GM18861 (cell line): ENCODE measurements around the gene MYMK.

Source experiments
- ATAC-seq: cut with Tn5 transposase; IDR thresholded peaks from one replicate; pipeline ENCODE4 v1.9.1; 2021; ENCODE audit not compliant: unreplicated experiment

The MYMK gene

DNA sequence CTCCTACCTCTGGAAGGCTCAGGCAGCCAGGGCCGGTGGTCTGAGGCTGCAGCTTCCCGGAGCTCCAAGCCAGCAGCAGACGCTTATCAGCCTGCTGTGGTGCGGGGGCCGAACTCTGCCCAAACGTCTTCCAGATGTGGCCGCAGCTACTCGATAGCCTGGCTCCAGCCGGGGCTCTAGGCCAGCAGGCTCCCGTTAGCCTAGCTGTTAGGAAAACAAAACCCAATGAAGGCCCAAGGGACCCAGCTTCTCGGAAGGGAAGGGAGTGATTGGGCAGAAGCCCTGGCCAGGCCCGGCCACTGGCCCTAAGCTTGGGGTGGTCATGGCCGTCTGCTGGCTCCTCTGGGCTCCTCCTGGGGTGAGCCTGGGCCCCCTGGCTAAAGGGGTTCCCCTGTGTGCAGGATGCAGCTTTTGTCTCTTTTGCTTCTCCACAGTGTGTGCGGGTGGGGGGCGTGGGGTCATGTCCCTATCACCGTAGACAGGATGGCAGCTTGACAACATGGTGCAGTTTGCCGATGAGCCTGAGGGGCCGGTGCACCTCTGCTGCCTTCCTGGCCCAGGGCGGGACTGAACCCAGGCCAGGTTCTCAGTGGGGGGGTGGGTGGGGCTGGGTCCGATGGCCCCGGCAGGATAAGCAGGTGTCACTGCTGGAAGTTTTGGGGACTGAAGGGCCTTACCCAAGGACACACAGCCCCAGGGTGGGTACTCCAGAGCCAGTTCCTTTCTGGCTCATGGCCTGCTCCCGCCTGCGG is 18.7 kb downstream of the MYMK start:
- ATAC-seq, result no peak

GRCh38 chr9:133505186-133505830 is 19.5 kb downstream of the MYMK start:
- ATAC-seq, result no peak

- ATAC-seq, result no peak
Observed at GRCh38 chr9:133502112-133502511, 22.6 kb downstream of the MYMK start.

DNA sequence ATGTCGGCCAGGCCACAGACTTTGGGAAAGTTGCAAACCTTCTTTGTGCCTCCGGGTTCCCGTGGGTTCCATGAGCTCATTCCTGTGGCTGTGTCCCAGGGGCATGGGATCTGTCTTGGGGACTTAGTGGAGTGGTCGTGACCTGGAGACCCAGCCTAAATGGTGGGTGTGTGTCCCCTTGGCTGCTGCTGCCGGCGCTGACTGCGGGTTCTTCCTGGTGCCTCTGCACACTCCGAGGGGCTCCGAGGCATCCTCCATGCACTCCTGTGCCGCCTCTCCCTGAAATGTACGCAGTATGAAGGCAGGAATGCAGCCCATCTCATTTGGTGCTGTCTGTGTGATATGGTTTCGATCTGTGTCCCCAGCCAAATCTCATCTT is 24.9 kb downstream of the MYMK start:
- no peak for ATAC-seq

- no peak for ATAC-seq
Observed at GRCh38 chr9:133499132-133499891, 25.4 kb downstream of the MYMK start.

DNA sequence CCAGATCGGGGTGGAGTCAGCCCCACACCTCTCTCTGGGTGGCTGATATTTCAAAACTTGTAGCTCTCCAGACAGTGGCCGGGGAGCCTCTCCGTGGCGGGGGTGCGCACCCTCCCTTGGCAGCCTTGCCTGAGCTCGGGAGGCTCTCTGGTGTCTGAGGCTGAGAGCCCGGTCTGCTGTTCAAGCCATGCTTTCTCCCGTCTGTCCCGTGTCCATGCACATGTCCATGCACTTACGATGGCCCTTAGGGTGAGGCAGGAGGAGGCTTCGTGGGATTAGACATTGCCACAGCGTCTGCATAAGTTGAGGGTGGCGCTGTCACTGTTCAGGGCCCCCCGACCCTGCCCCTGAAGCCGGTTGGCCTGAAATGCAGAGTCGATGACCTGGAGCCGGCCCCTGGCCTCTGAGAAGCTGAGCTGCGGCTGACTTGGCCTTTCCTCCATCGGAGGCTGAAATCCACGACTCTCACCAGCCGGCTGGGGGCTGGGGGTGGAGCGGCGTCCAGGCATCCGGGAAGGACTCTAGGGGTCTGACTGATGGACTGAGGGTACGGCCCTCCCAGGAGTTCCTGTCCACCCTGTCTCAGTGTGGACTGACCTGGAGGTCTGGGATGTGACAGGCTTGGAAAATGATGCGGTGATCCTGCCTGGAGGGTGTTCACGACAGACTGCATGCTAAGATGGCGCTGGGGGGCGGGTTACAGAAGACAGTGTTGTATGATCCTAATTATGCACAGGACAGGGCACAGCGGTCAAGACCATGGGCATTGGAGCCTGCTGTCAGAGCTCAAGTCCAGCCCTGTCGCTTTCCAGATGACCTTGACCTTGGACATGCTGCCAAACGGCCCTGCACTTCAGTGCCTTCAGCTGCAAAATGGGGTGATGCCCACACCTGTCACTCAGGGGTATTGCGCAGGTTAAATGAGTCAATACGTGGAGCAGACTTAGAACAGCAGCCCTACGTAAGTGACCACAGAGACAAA is 27.6 kb downstream of the MYMK start:
- ATAC-seq, result no peak

- ATAC-seq, result no peak
Observed at GRCh38 chr9:133495327-133496293, 29.1 kb downstream of the MYMK start.

- ATAC-seq, result no peak
Observed at GRCh38 chr9:133494636-133495326, 30.0 kb downstream of the MYMK start.

DNA sequence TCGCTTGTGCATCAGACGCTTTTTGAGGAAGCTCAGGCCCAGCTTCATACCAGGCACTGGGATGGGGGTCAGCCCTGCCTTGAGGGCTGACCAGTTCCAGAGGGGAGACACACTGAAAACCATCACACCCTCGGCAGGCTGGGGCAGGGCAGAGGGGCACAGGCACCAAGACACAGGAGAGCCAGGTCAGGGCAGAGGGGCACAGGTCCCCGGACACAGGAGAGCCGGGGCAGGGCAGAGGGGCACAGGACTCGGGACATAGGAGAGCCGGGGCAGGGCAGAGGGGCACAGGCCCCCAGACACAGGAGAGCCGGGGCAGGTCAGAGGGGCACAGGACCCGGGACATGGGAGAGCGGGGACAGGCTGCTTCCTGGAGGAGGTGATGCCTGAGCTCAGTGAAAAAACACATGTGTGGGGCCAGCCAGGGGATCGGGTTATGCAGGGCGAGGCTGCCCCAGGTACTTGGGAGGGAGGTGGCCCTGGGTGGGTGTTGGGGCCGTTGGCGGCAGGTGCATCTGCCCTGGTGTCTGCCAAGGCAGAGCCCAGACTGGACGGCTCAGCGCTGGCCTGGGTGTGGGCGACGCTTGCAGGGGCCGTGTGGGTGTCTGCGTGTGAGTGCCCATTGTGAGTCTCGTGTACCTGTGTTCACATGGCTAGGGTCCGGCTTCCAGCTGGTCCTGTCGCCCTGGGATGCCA is 30.8 kb downstream of the MYMK start:
- no peak for ATAC-seq

DNA sequence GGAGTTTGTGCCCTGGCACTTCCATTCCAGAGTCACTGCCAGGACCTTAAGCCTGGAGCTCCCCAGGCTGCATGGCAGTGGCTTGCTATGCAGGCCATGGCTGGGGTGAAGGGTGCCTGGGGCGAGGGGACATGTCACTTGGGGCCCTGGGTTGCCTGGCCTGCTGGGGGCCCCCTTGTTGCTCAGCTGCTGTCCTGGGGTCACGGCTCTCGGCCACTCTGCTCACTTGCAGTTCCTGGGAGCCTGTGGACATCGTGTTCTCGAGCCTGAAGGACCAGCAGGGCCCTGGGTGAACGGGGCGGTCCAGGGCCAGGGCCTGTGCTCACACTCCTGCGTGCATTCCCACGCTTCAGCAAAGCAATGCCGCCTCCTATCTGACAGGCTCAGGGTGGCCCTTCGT is 31.3 kb downstream of the MYMK start:
- ATAC-seq, result no peak

DNA sequence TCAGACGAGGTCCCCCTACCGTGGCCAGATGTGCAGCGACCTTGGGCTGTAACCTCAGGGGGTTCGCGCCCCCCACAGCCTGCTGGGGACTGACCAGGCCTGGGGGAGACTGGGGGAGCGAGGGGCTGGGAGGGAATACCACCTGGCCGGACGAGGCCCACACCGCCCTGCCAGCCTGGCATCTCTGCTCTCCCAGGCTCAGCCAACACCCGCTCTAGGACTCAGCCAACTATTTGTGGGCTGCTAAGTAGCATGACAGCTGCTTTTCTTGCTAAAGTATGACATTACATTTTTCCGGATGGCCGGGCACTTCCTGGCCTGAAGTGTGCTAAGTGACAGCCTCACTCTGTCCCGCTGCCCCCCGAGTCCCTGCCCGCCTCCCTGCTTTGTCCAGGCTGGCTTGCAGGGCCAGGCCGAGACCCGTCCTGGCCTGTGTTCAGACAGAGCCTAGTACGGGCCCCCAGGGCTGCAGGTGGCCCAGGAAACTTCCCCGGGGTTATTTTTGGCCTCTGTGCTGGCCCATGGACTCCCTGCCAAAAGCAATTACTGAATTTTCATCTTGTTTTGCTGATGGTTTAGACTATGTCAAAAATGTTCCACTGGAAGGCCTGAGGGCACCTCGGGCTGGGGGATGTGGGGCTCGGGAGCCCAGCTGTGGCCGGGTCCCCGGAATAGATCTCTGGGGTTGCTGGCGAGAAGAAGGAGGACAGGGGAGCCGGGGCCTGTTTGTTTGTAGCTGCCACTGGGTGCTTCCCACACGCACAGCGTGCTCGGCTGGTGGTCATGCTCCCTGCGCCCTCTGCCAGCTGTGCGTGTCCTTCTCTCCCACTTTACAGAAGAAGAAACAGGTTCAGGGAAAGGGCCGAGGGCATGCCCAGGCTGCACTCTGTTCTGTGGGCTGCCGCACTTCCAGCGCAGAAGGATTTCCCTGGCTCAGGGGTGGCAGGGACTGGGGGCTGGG is 32.4 kb downstream of the MYMK start:
- no peak for ATAC-seq

- ATAC-seq, result no peak
Observed at GRCh38 chr9:133491656-133491925, 33.2 kb downstream of the MYMK start.

- no peak for ATAC-seq
Observed at GRCh38 chr9:133490865-133491655, 33.7 kb downstream of the MYMK start.

GRCh38 chr9:133490201-133490681 is 34.5 kb downstream of the MYMK start:
- no peak for ATAC-seq

- no peak for ATAC-seq
Observed at GRCh38 chr9:133489253-133490190, 35.2 kb downstream of the MYMK start.
